ENCODE data around the gene DNAI4.

GRCh38 chr1:66890621-66891020 lies 34.0 kb downstream of the DNAI4 start:
- TF ChIP-seq CTCF (IDR thresholded peaks at IDR 0.05) (no peak), NR3C1 (CRISPR knock-in tag; conservative IDR thresholded peaks at IDR 0.05; ENCODE audit: low read depth) (no peak), PRDM15 (CRISPR knock-in tag; IDR thresholded peaks at IDR 0.05) (no peak), USF1 (CRISPR knock-in tag; IDR thresholded peaks at IDR 0.05) (no peak), CBFB (CRISPR knock-in tag; IDR thresholded peaks at IDR 0.05; ENCODE audit: low read depth) (no peak), ZBTB21 (CRISPR knock-in tag; IDR thresholded peaks at IDR 0.05; ENCODE audit: borderline replicate concordance) (no peak), ATF1 (CRISPR knock-in tag; IDR thresholded peaks at IDR 0.05) (no peak)
- TF ChIP-seq, protein P1, sequence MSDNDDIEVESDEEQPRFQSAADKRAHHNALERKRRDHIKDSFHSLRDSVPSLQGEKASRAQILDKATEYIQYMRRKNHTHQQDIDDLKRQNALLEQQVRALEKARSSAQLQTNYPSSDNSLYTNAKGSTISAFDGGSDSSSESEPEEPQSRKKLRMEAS (CRISPR knock-in tag; IDR thresholded peaks at IDR 0.05): no peak
- TF ChIP-seq, protein P2, sequence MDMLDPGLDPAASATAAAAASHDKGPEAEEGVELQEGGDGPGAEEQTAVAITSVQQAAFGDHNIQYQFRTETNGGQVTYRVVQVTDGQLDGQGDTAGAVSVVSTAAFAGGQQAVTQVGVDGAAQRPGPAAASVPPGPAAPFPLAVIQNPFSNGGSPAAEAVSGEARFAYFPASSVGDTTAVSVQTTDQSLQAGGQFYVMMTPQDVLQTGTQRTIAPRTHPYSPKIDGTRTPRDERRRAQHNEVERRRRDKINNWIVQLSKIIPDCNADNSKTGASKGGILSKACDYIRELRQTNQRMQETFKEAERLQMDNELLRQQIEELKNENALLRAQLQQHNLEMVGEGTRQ (CRISPR knock-in tag; IDR thresholded peaks at IDR 0.05): no peak
